ENCODE results near the gene KMT5C. TPM values are rescaled to one million over a fixed set of nuclear protein-coding genes. Genes with fewer than 3 reads are reported as not detected.

KMT5C gene
- total and polyA plus RNA-seq, 2 donors (not counting 1 experiment from before 2014, with no cell fraction given): 22.2 to 23.6 TPM

GRCh38 chr19:55369653-55370304 lies 30.1 kb downstream of the KMT5C start:
- Histone ChIP-seq H3K9ac (ENCODE audit: low read length) (peak overlapping the region; percentile 53), H3K4me1 (ENCODE audit: control insufficient read depth in 2 of 2, insufficient read depth in 2 of 2, low read length in 2 of 2) (peaks cover 15 to 17% of the 10 kb centered on the region in 2 donors), H2AFZ (ENCODE audit: insufficient read depth, low read depth, low read length, poor library complexity, severe bottlenecking) (peak overlapping the region; percentile 56), H3K4me2 (replicated peaks; ENCODE audit: low read depth, low read length, poor library complexity, severe bottlenecking) (peak overlapping the region; percentile 82), H3K27ac (ENCODE audit: low read length in 2 of 2) (no peak overlapping the region), H3K79me2 (ENCODE audit: control insufficient read depth, insufficient read depth, low read length) (no peaks in the 10 kb centered on the region), H3K4me3 (ENCODE audit: control extremely low read depth in 1 of 5, extremely low read depth in 1 of 5, insufficient read depth in 1 of 5, low read depth in 2 of 5, low read length in 4 of 5) (peak overlapping the region in 3 of 5 experiments; percentile 21 to 41 (median 26)), H3K36me3 (replicated peaks in 1 of 2; ENCODE audit: control extremely low read depth in 1 of 2, control insufficient read depth in 1 of 2, extremely low read depth in 1 of 2, insufficient read depth in 2 of 2, low read length in 1 of 2) (no peaks in the 10 kb centered on the region), H4K20me1 (ENCODE audit: control insufficient read depth, insufficient read depth, low read length, poor library complexity, severe bottlenecking) (no peaks in the 10 kb centered on the region), H3K27me3 (replicated peaks in 1 of 4; ENCODE audit: control extremely low read depth in 1 of 4, control insufficient read depth in 3 of 4, insufficient read depth in 4 of 4, low read length in 3 of 4) (peaks cover 0 to 72% (median 27%) of the 10 kb centered on the region in 4 experiments), H3K9me3 (ENCODE audit: control extremely low read depth in 1 of 3, control insufficient read depth in 2 of 3, insufficient read depth in 1 of 3, low read length in 2 of 3) (peaks cover 0 to 24% (median 0%) of the 10 kb centered on the region in 3 donors)
- ChIA-PET CTCF (no interaction called here), POLR2A (no interaction called here)
- TF ChIP-seq CTCF (IDR thresholded peaks at IDR 0.05): no peak
- peak; percentile 100 for TF ChIP-seq EZH2 (IDR thresholded peaks at IDR 0.05; ENCODE audit: borderline replicate concordance, insufficient read depth, low read depth, low read length, poor library complexity, severe bottlenecking)
- peak; percentile 52 for DNase-seq
- peak; percentile 47 for ATAC-seq (ENCODE audit: low read depth)
- Mint-ChIP-seq H3K4me3 (peak overlapping the region; percentile 78), H3K9me3 (ENCODE audit: insufficient read depth) (no peaks in the 10 kb centered on the region), H3K4me1 (peaks cover 9% of the 10 kb centered on the region), H3K27me3 (peaks cover 38% of the 10 kb centered on the region), H3K27ac (no peak overlapping the region)
- intact Hi-C loops (cut with micrococcal nuclease): no loop called here
- WGBS (ENCODE audit: insufficient coverage): 6% methylated on average over 40 of the region's 59 CpGs

GRCh38 chr19:55370305-55370988 lies 30.8 kb downstream of the KMT5C start, which contains the start of gene IL11:
Gene IL11, minus strand, starts transcription at chr19:55370463. Its CDS starts 153 bp downstream, at chr19:55370310.
- peaks cover 36% of the 10 kb centered on the region for H3K27me3 Mint-ChIP-seq
- peaks cover 0 to 24% (median 0%) of the 10 kb centered on the region in 3 donors for H3K9me3 ChIP-seq (ENCODE audit: control extremely low read depth in 1 of 3, control insufficient read depth in 2 of 3, insufficient read depth in 1 of 3, low read length in 2 of 3)
- peaks cover 0 to 76% (median 29%) of the 10 kb centered on the region in 4 experiments for H3K27me3 ChIP-seq (replicated peaks in 1 of 4; ENCODE audit: control extremely low read depth in 1 of 4, control insufficient read depth in 3 of 4, insufficient read depth in 4 of 4, low read length in 3 of 4)
- H4K20me1 ChIP-seq (ENCODE audit: control insufficient read depth, insufficient read depth, low read length, poor library complexity, severe bottlenecking): no peaks in the 10 kb centered on the region
- H3K79me2 ChIP-seq (ENCODE audit: control insufficient read depth, insufficient read depth, low read length): no peaks in the 10 kb centered on the region
- peak within 1 kb of the TSS; percentile 53 for H3K9ac ChIP-seq (ENCODE audit: low read length)
- ChIA-PET CTCF (no interaction called here), POLR2A (no interaction called here)
- peak within 1 kb of the TSS; percentile 62 for H2AFZ ChIP-seq (ENCODE audit: insufficient read depth, low read depth, low read length, poor library complexity, severe bottlenecking)
- H3K27ac ChIP-seq (ENCODE audit: low read length in 2 of 2): no peak within 1 kb of the TSS
- H3K4me3 ChIP-seq (ENCODE audit: control extremely low read depth in 1 of 5, extremely low read depth in 1 of 5, insufficient read depth in 1 of 5, low read depth in 2 of 5, low read length in 4 of 5): peak within 1 kb of the TSS in 3 of 5 experiments; percentile 35 to 41 (median 38)
- H3K4me1 ChIP-seq (ENCODE audit: control insufficient read depth in 2 of 2, insufficient read depth in 2 of 2, low read length in 2 of 2): peaks cover 15 to 17% of the 10 kb centered on the region in 2 donors
- 27% methylated on average over 8 of the region's 32 CpGs for WGBS (ENCODE audit: insufficient coverage)
- H3K4me1 Mint-ChIP-seq: peaks cover 9% of the 10 kb centered on the region
- no peak for DNase-seq
- no peaks in the 10 kb centered on the region for H3K9me3 Mint-ChIP-seq (ENCODE audit: insufficient read depth)
- no peaks in the 10 kb centered on the region for H3K36me3 ChIP-seq (replicated peaks in 1 of 2; ENCODE audit: control extremely low read depth in 1 of 2, control insufficient read depth in 1 of 2, extremely low read depth in 1 of 2, insufficient read depth in 2 of 2, low read length in 1 of 2)
- intact Hi-C loops (cut with micrococcal nuclease): no loop called here
- H3K4me3 Mint-ChIP-seq: peak within 1 kb of the TSS; percentile 78
- H3K27ac Mint-ChIP-seq: no peak within 1 kb of the TSS
- peak within 1 kb of the TSS; percentile 82 for H3K4me2 ChIP-seq (replicated peaks; ENCODE audit: low read depth, low read length, poor library complexity, severe bottlenecking)
- TF ChIP-seq EZH2 (IDR thresholded peaks at IDR 0.05; ENCODE audit: borderline replicate concordance, insufficient read depth, low read depth, low read length, poor library complexity, severe bottlenecking) (no peak), CTCF (IDR thresholded peaks at IDR 0.05) (no peak)
- no peak for ATAC-seq (ENCODE audit: low read depth)

All from B cell (primary cell).